ENCODE data around the gene MEAK7.

MEAK7 gene

GRCh38 chr16:84478172-84478947 lies 26.1 kb downstream of the MEAK7 start:
- Histone ChIP-seq H3K27ac (peak overlapping the region in 2 of 21 experiments; percentile 10 to 44), H3K4me3 (no peak overlapping the region)

- Histone ChIP-seq H3K27ac (no peak overlapping the region), H3K4me3 (no peak overlapping the region)
Measured at GRCh38 chr16:84477661-84478060, 26.8 kb downstream of the MEAK7 start.

GRCh38 chr16:84476401-84476800 lies 28.1 kb downstream of the MEAK7 start:
- Histone ChIP-seq H3K4me3 (no peak overlapping the region), H3K27ac (no peak overlapping the region)

GRCh38 chr16:84475643-84476240 lies 28.7 kb downstream of the MEAK7 start:
- no peak overlapping the region for H3K27ac ChIP-seq
- no peak overlapping the region for H3K4me3 ChIP-seq

- H3K4me3 ChIP-seq: no peak overlapping the region
- H3K27ac ChIP-seq: no peak overlapping the region
Measured at GRCh38 chr16:84471966-84472365, 32.5 kb downstream of the MEAK7 start.

GRCh38 chr16:84471316-84471715 lies 33.1 kb downstream of the MEAK7 start:
- H3K4me3 ChIP-seq: no peak overlapping the region
- H3K27ac ChIP-seq: no peak overlapping the region

- H3K27ac ChIP-seq: no peak overlapping the region
- no peak overlapping the region for H3K4me3 ChIP-seq
Measured at GRCh38 chr16:84467709-84468108, 36.8 kb downstream of the MEAK7 start.

- Histone ChIP-seq H3K27ac (no peak overlapping the region), H3K4me3 (no peak overlapping the region)
Measured at GRCh38 chr16:84467256-84467655, 37.2 kb downstream of the MEAK7 start.

GRCh38 chr16:84466692-84467091 lies 37.8 kb downstream of the MEAK7 start:
- Histone ChIP-seq H3K4me3 (no peak overlapping the region), H3K27ac (no peak overlapping the region)

GRCh38 chr16:84465154-84465553 lies 39.3 kb downstream of the MEAK7 start:
- H3K27ac ChIP-seq: no peak overlapping the region
- no peak overlapping the region for H3K4me3 ChIP-seq

- Histone ChIP-seq H3K4me3 (no peak overlapping the region), H3K27ac (no peak overlapping the region)
Measured at GRCh38 chr16:84464116-84464515, 40.3 kb downstream of the MEAK7 start.

- Histone ChIP-seq H3K4me3 (no peak overlapping the region), H3K27ac (no peak overlapping the region)
Measured at GRCh38 chr16:84463221-84463620, 41.2 kb downstream of the MEAK7 start.

- H3K4me3 ChIP-seq: no peak overlapping the region
- H3K27ac ChIP-seq: no peak overlapping the region
Measured at GRCh38 chr16:84462296-84463210, 41.9 kb downstream of the MEAK7 start.

GRCh38 chr16:84461413-84462295 lies 42.8 kb downstream of the MEAK7 start:
- no peak overlapping the region for H3K4me3 ChIP-seq
- H3K27ac ChIP-seq: no peak overlapping the region

GRCh38 chr16:84461029-84461412 lies 43.4 kb downstream of the MEAK7 start:
- no peak overlapping the region for H3K27ac ChIP-seq
- no peak overlapping the region for H3K4me3 ChIP-seq

GRCh38 chr16:84460406-84461028 lies 43.9 kb downstream of the MEAK7 start:
- Histone ChIP-seq H3K4me3 (no peak overlapping the region), H3K27ac (no peak overlapping the region)

- Histone ChIP-seq H3K4me3 (no peak overlapping the region), H3K27ac (no peak overlapping the region)
Measured at GRCh38 chr16:84459941-84460405, 44.5 kb downstream of the MEAK7 start.

GRCh38 chr16:84459533-84459894 lies 44.9 kb downstream of the MEAK7 start:
- no peak overlapping the region for H3K27ac ChIP-seq
- no peak overlapping the region for H3K4me3 ChIP-seq
